ENCODE measurements around the gene P4HA1. TPM values are rescaled to one million over a fixed set of nuclear protein-coding genes. Genes with fewer than 3 reads are reported as not detected.

Gene P4HA1
- total RNA-seq, 4 donors from 2014 or later: 23.3 to 36.2 (median 30.4) TPM

GRCh38 chr10:73131913-73132686, 35.4 kb upstream of the P4HA1 start:
- 94 to 100% methylated on average over 2 of the region's 2 CpGs for WGBS, 2 donors (ENCODE audit: low coverage in 1 of 2)
- no peak for ATAC-seq
- Histone ChIP-seq H3K27ac (no peak overlapping the region), H3K4me1 (no peaks in the 10 kb centered on the region), H3K36me3 (peaks cover 9 to 97% of the 10 kb centered on the region in 2 donors), H3K27me3 (no peaks in the 10 kb centered on the region), H3K9me3 (no peaks in the 10 kb centered on the region), H3K4me3 (no peak overlapping the region)
- TF ChIP-seq, protein P1, sequence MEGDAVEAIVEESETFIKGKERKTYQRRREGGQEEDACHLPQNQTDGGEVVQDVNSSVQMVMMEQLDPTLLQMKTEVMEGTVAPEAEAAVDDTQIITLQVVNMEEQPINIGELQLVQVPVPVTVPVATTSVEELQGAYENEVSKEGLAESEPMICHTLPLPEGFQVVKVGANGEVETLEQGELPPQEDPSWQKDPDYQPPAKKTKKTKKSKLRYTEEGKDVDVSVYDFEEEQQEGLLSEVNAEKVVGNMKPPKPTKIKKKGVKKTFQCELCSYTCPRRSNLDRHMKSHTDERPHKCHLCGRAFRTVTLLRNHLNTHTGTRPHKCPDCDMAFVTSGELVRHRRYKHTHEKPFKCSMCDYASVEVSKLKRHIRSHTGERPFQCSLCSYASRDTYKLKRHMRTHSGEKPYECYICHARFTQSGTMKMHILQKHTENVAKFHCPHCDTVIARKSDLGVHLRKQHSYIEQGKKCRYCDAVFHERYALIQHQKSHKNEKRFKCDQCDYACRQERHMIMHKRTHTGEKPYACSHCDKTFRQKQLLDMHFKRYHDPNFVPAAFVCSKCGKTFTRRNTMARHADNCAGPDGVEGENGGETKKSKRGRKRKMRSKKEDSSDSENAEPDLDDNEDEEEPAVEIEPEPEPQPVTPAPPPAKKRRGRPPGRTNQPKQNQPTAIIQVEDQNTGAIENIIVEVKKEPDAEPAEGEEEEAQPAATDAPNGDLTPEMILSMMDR (IDR thresholded peaks at IDR 0.05): no peak
- no peak for TF ChIP-seq POLR2AphosphoS5 (IDR thresholded peaks at IDR 0.05)
- TF ChIP-seq POLR2A (IDR thresholded peaks at IDR 0.05): no peak
- no peak for TF ChIP-seq EP300 (IDR thresholded peaks at IDR 0.05)

- TF ChIP-seq, protein P1 (IDR thresholded peaks at IDR 0.05): no peak
- TF ChIP-seq POLR2AphosphoS5 (IDR thresholded peaks at IDR 0.05) (no peak), POLR2A (IDR thresholded peaks at IDR 0.05) (no peak), EP300 (IDR thresholded peaks at IDR 0.05) (no peak)
- no peak for ATAC-seq
- H3K27ac ChIP-seq: no peak overlapping the region
- 31 to 62% methylated on average over 2 of the region's 2 CpGs for WGBS, 2 donors (ENCODE audit: low coverage in 1 of 2)
- H3K9me3 ChIP-seq: no peaks in the 10 kb centered on the region
- peaks cover 9 to 97% of the 10 kb centered on the region in 2 donors for H3K36me3 ChIP-seq
- H3K4me1 ChIP-seq: no peaks in the 10 kb centered on the region
- H3K4me3 ChIP-seq: no peak overlapping the region
- no peaks in the 10 kb centered on the region for H3K27me3 ChIP-seq
Measured at GRCh38 chr10:73131301-73131700, 34.6 kb upstream of the P4HA1 start.

DNA sequence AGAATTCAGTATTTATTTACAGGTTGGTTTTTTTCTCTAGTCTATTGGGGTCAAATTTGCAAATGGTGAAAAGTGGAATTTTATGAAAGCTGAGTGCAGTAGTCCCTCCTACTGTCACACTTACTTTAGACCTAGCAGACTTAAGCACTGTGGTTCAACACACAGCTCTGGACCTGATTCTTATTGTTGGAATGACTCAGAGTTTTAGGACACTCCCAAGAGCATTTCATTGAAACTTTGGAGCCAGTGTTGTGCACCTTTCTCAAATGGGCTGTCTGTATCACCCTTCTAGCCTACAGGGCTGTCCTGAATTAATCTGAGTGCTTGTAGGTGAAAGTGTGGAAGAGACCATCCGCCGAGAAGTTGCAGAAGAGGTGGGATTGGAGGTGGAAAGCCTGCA, 29.7 kb upstream of the P4HA1 start:
- TF ChIP-seq EP300 (IDR thresholded peaks at IDR 0.05) (no peak), POLR2AphosphoS5 (IDR thresholded peaks at IDR 0.05) (no peak), POLR2A (IDR thresholded peaks at IDR 0.05) (no peak)
- TF ChIP-seq, protein P1 (IDR thresholded peaks at IDR 0.05): no peak
- Histone ChIP-seq H3K4me1 (no peaks in the 10 kb centered on the region), H3K27ac (no peak overlapping the region), H3K36me3 (peaks cover 3 to 90% of the 10 kb centered on the region in 2 donors), H3K27me3 (no peaks in the 10 kb centered on the region), H3K9me3 (no peaks in the 10 kb centered on the region), H3K4me3 (no peak overlapping the region)
- no peak for ATAC-seq
- WGBS, 2 donors (ENCODE audit: low coverage in 1 of 2): 100% methylated on average over 2 of the region's 2 CpGs; no CpG with 5 or more reads in 1 of the 2 donors

- ATAC-seq: no peak
- H3K4me1 ChIP-seq: peaks cover 0 to 11% (median 0%) of the 10 kb centered on the region in 3 donors
- H3K4me3 ChIP-seq: no peak overlapping the region
- WGBS, 2 donors (ENCODE audit: low coverage in 1 of 2): 80% methylated on average over 1 of the region's 4 CpGs; no CpG with 5 or more reads in 1 of the 2 donors
- H3K27ac ChIP-seq: no peak overlapping the region
- no peaks in the 10 kb centered on the region for H3K27me3 ChIP-seq
- H3K36me3 ChIP-seq: peaks cover 0 to 58% of the 10 kb centered on the region in 2 donors
- no peak for TF ChIP-seq POLR2A (IDR thresholded peaks at IDR 0.05)
- TF ChIP-seq EP300 (IDR thresholded peaks at IDR 0.05): no peak
- no peak for TF ChIP-seq POLR2AphosphoS5 (IDR thresholded peaks at IDR 0.05)
- TF ChIP-seq, protein P1 (IDR thresholded peaks at IDR 0.05): no peak
- no peaks in the 10 kb centered on the region for H3K9me3 ChIP-seq
Measured at GRCh38 chr10:73119952-73120351, 23.3 kb upstream of the P4HA1 start.

- H3K27me3 ChIP-seq: no peaks in the 10 kb centered on the region
- H3K4me1 ChIP-seq: peaks cover 0 to 11% (median 0%) of the 10 kb centered on the region in 3 donors
- H3K9me3 ChIP-seq: no peaks in the 10 kb centered on the region
- ATAC-seq: no peak
- H3K4me3 ChIP-seq: no peak overlapping the region
- TF ChIP-seq EP300 (IDR thresholded peaks at IDR 0.05) (no peak), POLR2AphosphoS5 (IDR thresholded peaks at IDR 0.05) (no peak), POLR2A (IDR thresholded peaks at IDR 0.05) (no peak)
- TF ChIP-seq, protein P1 (IDR thresholded peaks at IDR 0.05): no peak
- 73 to 100% methylated on average over 1 of the region's 1 CpG for WGBS, 2 donors (ENCODE audit: low coverage in 1 of 2)
- no peak overlapping the region for H3K27ac ChIP-seq
- peaks cover 0 to 55% of the 10 kb centered on the region in 2 donors for H3K36me3 ChIP-seq
Measured at GRCh38 chr10:73119457-73119856, 22.8 kb upstream of the P4HA1 start.
